ENCODE results near the gene SSR4. TPM values are rescaled to one million over a fixed set of nuclear protein-coding genes. Genes with fewer than 3 reads are reported as not detected.

SSR4 gene
- total and polyA plus RNA-seq, 10 of the 15 experiments (the other 5 are each of a cell fraction or from before 2014, with no cell fraction given) = 151 to 521 (median 310) TPM

DNA sequence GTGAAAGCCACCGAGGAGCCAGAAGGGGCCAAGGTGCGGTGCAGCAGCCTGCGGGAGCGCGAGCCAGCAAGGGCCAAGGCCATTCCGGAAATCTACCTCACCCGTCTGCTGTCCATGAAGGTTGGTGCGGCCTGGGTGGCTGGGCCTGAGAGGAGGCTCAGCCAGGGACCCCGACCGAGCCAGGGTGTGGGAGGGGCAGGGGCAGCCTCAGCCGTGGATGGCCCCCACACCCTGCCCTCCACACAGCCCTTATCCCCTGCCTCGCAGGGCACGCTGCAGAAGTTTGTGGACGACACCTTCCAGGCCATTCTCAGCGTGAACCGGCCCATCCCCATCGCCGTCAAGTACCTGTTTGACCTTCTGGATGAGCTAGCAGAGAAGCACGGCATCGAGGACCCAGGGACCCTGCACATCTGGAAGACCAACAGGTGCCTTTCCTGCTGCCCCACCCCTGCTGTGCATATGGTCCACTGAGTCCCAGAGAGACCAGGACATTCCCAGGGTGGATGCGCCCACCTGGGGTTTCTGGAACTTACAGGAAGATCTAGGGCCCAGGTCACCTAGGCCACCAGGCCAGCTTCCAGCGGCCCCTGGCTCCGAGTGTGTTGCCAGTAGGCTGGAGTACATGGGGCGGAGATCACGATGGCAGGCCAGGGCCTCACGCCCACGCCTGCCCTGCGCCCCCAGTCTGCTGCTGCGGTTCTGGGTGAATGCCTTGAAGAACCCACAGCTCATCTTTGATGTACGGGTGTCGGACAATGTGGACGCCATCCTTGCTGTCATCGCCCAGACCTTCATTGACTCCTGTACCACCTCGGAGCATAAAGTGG, 17.0 kb upstream of the SSR4 start (continued):
- no peak for TF ChIP-seq EP300 (IDR thresholded peaks at IDR 0.05; ENCODE audit: borderline replicate concordance in 1 of 2, control insufficient read depth in 1 of 2, low read depth in 2 of 2, low read length in 2 of 2)
- no peak for TF ChIP-seq CHD4 (IDR thresholded peaks at IDR 0.05)
- TF ChIP-seq CBFB (IDR thresholded peaks at IDR 0.05; ENCODE audit: low read depth) = no peak

DNA sequence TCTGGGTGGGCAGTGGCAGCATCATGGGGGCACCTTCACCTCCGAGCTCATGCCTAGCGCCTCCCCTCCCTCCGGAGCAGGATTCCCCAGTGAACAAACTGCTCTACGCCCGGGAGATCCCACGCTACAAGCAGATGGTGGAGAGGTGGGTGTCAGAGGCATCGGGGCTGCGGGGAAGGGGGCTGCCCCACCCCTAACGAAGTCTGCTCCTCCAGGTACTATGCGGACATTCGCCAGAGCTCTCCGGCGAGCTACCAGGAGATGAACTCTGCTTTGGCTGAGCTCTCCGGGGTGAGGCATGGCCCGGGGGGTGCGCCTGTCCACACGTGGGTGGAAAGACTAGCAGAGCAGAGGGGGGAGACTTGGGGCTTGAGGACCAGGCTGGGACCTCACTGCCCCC, 16.3 kb upstream of the SSR4 start:
- H3K27me3 ChIP-seq (replicated peaks in 1 of 2; ENCODE audit: control insufficient read depth in 2 of 2, insufficient read depth in 2 of 2, low read length in 1 of 2) = no peaks in the 10 kb centered on the region
- H3K4me3 ChIP-seq = no peak overlapping the region
- no peaks in the 10 kb centered on the region for H3K4me1 ChIP-seq (ENCODE audit: control insufficient read depth, insufficient read depth, low read length)
- no peak for DNase-seq (ENCODE audit: low read depth, low spot score)
- H3K9ac ChIP-seq (ENCODE audit: control insufficient read depth, insufficient read depth, low read length) = no peak overlapping the region
- H3K27ac ChIP-seq (ENCODE audit: control insufficient read depth, insufficient read depth) = no peak overlapping the region
- SMC1A ChIA-PET (ENCODE audit: uncharacterized antibody, unreplicated experiment) = no interaction called here
- RAD21 ChIA-PET (ENCODE audit: unreplicated experiment) = no interaction called here
- 70% methylated on average over 17 of the region's 17 CpGs for WGBS (ENCODE audit: insufficient coverage, insufficient replicate concordance, low lambda C conversion rate, missing lambda C conversion rate)
- H3K4me2 ChIP-seq (ENCODE audit: control insufficient read depth, insufficient read depth) = no peak overlapping the region
- H2AFZ ChIP-seq (ENCODE audit: control insufficient read depth, low read depth, low read length) = no peak overlapping the region
- in situ Hi-C loops (cut with MboI) = no loop called here
- no peak for ATAC-seq
- intact Hi-C loops (cut with micrococcal nuclease; ENCODE audit: unreplicated experiment) = no loop called here
- no peaks in the 10 kb centered on the region; the same call in 2 of the 3 replicates for H3K9me3 ChIP-seq (replicated peaks; ENCODE audit: control insufficient read depth, insufficient read depth, low read length)
- no peaks in the 10 kb centered on the region for H4K20me1 ChIP-seq (ENCODE audit: control insufficient read depth, insufficient read depth)
- POLR2A ChIA-PET = no interaction called here
- H3K79me2 ChIP-seq (ENCODE audit: control insufficient read depth, insufficient read depth, low read length) = no peaks in the 10 kb centered on the region
- no peak for FAIRE-seq
- TF ChIP-seq NFYA (IDR thresholded peaks at IDR 0.05; ENCODE audit: borderline replicate concordance, low read depth, low read length) (no peak), MEF2B (IDR thresholded peaks at IDR 0.05; ENCODE audit: partially characterized antibody, poor library complexity, severe bottlenecking) (no peak), PAX8 (IDR thresholded peaks at IDR 0.05) (no peak), JUND (IDR thresholded peaks at IDR 0.05; ENCODE audit: low read depth, low read length) (no peak), YBX1 (IDR thresholded peaks at IDR 0.05) (no peak), NFIC (IDR thresholded peaks at IDR 0.05; ENCODE audit: low read depth, low read length) (no peak), MXI1 (IDR thresholded peaks at IDR 0.05; ENCODE audit: low read depth, low read length) (no peak), ATF7 (IDR thresholded peaks at IDR 0.05; ENCODE audit: low read depth) (no peak), GABPA (IDR thresholded peaks at IDR 0.05; ENCODE audit: low read depth) (no peak), RBBP5 (conservative IDR thresholded peaks at IDR 0.05) (no peak), SREBF2 (IDR thresholded peaks at IDR 0.05; ENCODE audit: low read length) (no peak)
- TF ChIP-seq, protein P1, sequence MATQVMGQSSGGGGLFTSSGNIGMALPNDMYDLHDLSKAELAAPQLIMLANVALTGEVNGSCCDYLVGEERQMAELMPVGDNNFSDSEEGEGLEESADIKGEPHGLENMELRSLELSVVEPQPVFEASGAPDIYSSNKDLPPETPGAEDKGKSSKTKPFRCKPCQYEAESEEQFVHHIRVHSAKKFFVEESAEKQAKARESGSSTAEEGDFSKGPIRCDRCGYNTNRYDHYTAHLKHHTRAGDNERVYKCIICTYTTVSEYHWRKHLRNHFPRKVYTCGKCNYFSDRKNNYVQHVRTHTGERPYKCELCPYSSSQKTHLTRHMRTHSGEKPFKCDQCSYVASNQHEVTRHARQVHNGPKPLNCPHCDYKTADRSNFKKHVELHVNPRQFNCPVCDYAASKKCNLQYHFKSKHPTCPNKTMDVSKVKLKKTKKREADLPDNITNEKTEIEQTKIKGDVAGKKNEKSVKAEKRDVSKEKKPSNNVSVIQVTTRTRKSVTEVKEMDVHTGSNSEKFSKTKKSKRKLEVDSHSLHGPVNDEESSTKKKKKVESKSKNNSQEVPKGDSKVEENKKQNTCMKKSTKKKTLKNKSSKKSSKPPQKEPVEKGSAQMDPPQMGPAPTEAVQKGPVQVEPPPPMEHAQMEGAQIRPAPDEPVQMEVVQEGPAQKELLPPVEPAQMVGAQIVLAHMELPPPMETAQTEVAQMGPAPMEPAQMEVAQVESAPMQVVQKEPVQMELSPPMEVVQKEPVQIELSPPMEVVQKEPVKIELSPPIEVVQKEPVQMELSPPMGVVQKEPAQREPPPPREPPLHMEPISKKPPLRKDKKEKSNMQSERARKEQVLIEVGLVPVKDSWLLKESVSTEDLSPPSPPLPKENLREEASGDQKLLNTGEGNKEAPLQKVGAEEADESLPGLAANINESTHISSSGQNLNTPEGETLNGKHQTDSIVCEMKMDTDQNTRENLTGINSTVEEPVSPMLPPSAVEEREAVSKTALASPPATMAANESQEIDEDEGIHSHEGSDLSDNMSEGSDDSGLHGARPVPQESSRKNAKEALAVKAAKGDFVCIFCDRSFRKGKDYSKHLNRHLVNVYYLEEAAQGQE (IDR thresholded peaks at IDR 0.05; ENCODE audit: low read depth, low read length) = no peak
- TF ChIP-seq, protein P2, sequence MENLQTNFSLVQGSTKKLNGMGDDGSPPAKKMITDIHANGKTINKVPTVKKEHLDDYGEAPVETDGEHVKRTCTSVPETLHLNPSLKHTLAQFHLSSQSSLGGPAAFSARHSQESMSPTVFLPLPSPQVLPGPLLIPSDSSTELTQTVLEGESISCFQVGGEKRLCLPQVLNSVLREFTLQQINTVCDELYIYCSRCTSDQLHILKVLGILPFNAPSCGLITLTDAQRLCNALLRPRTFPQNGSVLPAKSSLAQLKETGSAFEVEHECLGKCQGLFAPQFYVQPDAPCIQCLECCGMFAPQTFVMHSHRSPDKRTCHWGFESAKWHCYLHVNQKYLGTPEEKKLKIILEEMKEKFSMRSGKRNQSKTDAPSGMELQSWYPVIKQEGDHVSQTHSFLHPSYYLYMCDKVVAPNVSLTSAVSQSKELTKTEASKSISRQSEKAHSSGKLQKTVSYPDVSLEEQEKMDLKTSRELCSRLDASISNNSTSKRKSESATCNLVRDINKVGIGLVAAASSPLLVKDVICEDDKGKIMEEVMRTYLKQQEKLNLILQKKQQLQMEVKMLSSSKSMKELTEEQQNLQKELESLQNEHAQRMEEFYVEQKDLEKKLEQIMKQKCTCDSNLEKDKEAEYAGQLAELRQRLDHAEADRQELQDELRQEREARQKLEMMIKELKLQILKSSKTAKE (IDR thresholded peaks at IDR 0.05; ENCODE audit: low read depth, poor library complexity, severe bottlenecking) = no peak
- H3K36me3 ChIP-seq (ENCODE audit: control insufficient read depth in 2 of 2, insufficient read depth in 2 of 2, low read length in 1 of 2) = no peaks in the 10 kb centered on the region
- BruUV-seq (replicated peaks) = no TSS peak
- CTCF ChIA-PET = interaction anchor here (2.5 kb wide), 1 partner anchor 169 kb away, joined by 7 read pairs; no protein-coding TSS in a partner anchor

Measured in GM12878 (cell line).